Stimulated activated memory B cell treated with anti-CD40 and anti-IgM and Interleukin-4, amounts not matched to agents 10 μg/mL and 1 μg/mL and 100 μg/mL, for 72 hours (primary cell): ENCODE measurements around the gene NPHP4.

Experiments used
- ATAC-seq: fragments of 150-1000 bp; cut with Tn5 transposase; 2 replicates; pipeline ENCODE4 v1.10.0; 2021
- H3K27ac Mint-ChIP-seq: one replicate; pipeline ENCODE4 v1.8.0; 2022; ENCODE audit warnings: mild to moderate bottlenecking, mixed read lengths
- H3K27me3 Mint-ChIP-seq: one replicate; pipeline ENCODE4 v1.8.0; 2022; ENCODE audit warnings: mixed read lengths
- H3K36me3 Mint-ChIP-seq: one replicate; pipeline ENCODE4 v1.8.0; 2022; ENCODE audit warnings: mixed read lengths
- H3K4me1 Mint-ChIP-seq: one replicate; pipeline ENCODE4 v1.8.0; 2022; ENCODE audit warnings: mixed read lengths
- H3K4me3 Mint-ChIP-seq: one replicate; pipeline ENCODE4 v1.8.0; 2022; ENCODE audit warnings: mild to moderate bottlenecking, moderate library complexity, mixed read lengths
- H3K9me3 Mint-ChIP-seq: one replicate; pipeline ENCODE4 v1.8.0; 2022; ENCODE audit warnings: mixed read lengths

NPHP4 gene

GRCh38 chr1:5976231-5976630 lies 16.0 kb downstream of the NPHP4 start:
- Mint-ChIP-seq H3K4me3 (no peak overlapping the region), H3K36me3 (peaks cover 10% of the 10 kb centered on the region), H3K9me3 (no peaks in the 10 kb centered on the region), H3K27me3 (no peaks in the 10 kb centered on the region), H3K27ac (no peak overlapping the region), H3K4me1 (peaks cover 11% of the 10 kb centered on the region)
- no peak for ATAC-seq

GRCh38 chr1:5975133-5975880 lies 16.9 kb downstream of the NPHP4 start:
- peaks cover 12% of the 10 kb centered on the region for H3K36me3 Mint-ChIP-seq
- H3K9me3 Mint-ChIP-seq = no peaks in the 10 kb centered on the region
- H3K4me3 Mint-ChIP-seq = no peak overlapping the region
- no peak overlapping the region for H3K27ac Mint-ChIP-seq
- no peaks in the 10 kb centered on the region for H3K27me3 Mint-ChIP-seq
- peak; percentile 35 for ATAC-seq
- peaks cover 2% of the 10 kb centered on the region for H3K4me1 Mint-ChIP-seq

DNA sequence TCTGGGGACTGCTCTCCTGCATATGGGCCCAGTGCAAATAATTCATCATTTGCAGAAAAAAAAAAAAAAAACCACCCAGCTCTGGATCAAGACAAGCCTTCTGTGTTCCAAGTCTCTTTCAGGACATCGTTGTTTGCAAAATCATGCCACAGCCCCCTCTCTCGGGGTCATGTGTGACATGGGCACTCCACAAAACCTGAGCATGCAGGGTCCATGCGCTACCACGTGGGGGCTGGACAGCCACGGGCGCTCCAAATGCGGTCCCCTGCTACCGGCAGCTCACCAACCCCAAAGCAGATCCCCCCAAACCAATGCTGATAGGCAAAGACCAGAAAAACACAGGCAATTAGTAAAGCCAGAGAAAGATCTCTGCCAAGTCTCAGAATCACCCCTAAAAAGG lies 17.6 kb downstream of the NPHP4 start:
- H3K9me3 Mint-ChIP-seq = no peaks in the 10 kb centered on the region
- no peaks in the 10 kb centered on the region for H3K4me1 Mint-ChIP-seq
- no peak for ATAC-seq
- H3K4me3 Mint-ChIP-seq = no peak overlapping the region
- peaks cover 13% of the 10 kb centered on the region for H3K36me3 Mint-ChIP-seq
- no peak overlapping the region for H3K27ac Mint-ChIP-seq
- H3K27me3 Mint-ChIP-seq = no peaks in the 10 kb centered on the region

- Mint-ChIP-seq H3K36me3 (peaks cover 13% of the 10 kb centered on the region), H3K9me3 (no peaks in the 10 kb centered on the region), H3K4me3 (no peak overlapping the region), H3K27ac (no peak overlapping the region), H3K27me3 (no peaks in the 10 kb centered on the region), H3K4me1 (no peaks in the 10 kb centered on the region)
- ATAC-seq = no peak
Observed at GRCh38 chr1:5973771-5974170, 18.5 kb downstream of the NPHP4 start.

DNA sequence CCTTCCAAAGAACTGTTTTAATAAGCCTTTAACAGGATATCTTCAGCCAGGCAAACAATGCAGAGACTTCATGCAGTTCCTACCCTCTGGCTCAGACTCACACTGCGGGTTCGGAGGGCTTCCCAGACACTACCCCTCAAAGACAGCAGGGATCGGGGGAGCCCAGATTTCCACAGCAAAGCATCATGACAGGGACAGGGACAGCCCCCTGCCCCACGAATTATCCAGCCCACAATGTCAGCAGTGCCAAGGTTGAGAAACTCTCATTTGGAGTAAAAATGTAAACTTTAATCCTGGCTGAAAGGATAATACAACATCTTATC lies 20.1 kb downstream of the NPHP4 start:
- no peak for ATAC-seq
- Mint-ChIP-seq H3K36me3 (peaks cover 22% of the 10 kb centered on the region), H3K27me3 (no peaks in the 10 kb centered on the region), H3K4me3 (no peak overlapping the region), H3K4me1 (no peaks in the 10 kb centered on the region), H3K27ac (no peak overlapping the region), H3K9me3 (no peaks in the 10 kb centered on the region)

GRCh38 chr1:5971471-5972197 lies 20.6 kb downstream of the NPHP4 start:
- Mint-ChIP-seq H3K36me3 (peaks cover 22% of the 10 kb centered on the region), H3K9me3 (no peaks in the 10 kb centered on the region), H3K27me3 (no peaks in the 10 kb centered on the region), H3K27ac (no peak overlapping the region), H3K4me1 (no peaks in the 10 kb centered on the region), H3K4me3 (no peak overlapping the region)
- ATAC-seq = no peak

GRCh38 chr1:5970610-5971273 lies 21.5 kb downstream of the NPHP4 start:
- H3K4me3 Mint-ChIP-seq = no peak overlapping the region
- no peaks in the 10 kb centered on the region for H3K27me3 Mint-ChIP-seq
- H3K9me3 Mint-ChIP-seq = no peaks in the 10 kb centered on the region
- no peaks in the 10 kb centered on the region for H3K4me1 Mint-ChIP-seq
- ATAC-seq = no peak
- no peak overlapping the region for H3K27ac Mint-ChIP-seq
- H3K36me3 Mint-ChIP-seq = peaks cover 31% of the 10 kb centered on the region

- ATAC-seq = no peak
- no peaks in the 10 kb centered on the region for H3K4me1 Mint-ChIP-seq
- no peak overlapping the region for H3K4me3 Mint-ChIP-seq
- no peaks in the 10 kb centered on the region for H3K27me3 Mint-ChIP-seq
- peaks cover 34% of the 10 kb centered on the region for H3K36me3 Mint-ChIP-seq
- H3K9me3 Mint-ChIP-seq = no peaks in the 10 kb centered on the region
- no peak overlapping the region for H3K27ac Mint-ChIP-seq
Observed at GRCh38 chr1:5969168-5969567, 23.1 kb downstream of the NPHP4 start.

DNA sequence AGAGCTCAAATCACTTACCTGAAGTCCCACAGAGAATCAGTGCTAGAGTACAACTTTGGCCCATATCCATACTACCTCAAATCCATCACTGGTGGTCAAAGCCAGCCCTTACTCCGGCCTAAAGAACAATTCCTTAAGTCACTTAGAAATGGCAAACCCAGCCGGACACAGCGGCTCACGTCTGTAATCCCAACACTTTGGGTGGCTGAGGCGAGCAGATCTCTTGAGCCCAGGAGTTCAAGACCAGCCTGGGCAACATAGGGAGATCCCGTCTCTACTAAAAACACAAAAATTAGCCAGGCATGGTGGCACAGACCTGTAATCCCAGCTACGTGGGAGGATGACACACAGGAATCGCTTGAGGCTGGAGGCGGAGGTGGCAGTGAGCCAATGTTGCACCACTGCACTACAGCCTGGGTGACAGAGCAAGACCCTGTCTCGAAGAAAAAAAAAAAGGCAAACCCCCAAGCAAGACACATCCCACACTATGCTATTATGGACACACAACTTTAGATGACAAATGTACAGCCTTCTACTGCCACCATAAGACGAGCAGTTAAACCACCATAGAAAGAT lies 24.0 kb downstream of the NPHP4 start:
- H3K4me1 Mint-ChIP-seq = no peaks in the 10 kb centered on the region
- H3K9me3 Mint-ChIP-seq = no peaks in the 10 kb centered on the region
- no peaks in the 10 kb centered on the region for H3K27me3 Mint-ChIP-seq
- no peak for ATAC-seq
- peaks cover 34% of the 10 kb centered on the region for H3K36me3 Mint-ChIP-seq
- H3K27ac Mint-ChIP-seq = no peak overlapping the region
- H3K4me3 Mint-ChIP-seq = no peak overlapping the region

GRCh38 chr1:5967351-5968160 lies 24.7 kb downstream of the NPHP4 start:
- Mint-ChIP-seq H3K4me3 (no peak overlapping the region), H3K36me3 (peaks cover 34% of the 10 kb centered on the region), H3K9me3 (no peaks in the 10 kb centered on the region), H3K27ac (no peak overlapping the region), H3K4me1 (no peaks in the 10 kb centered on the region), H3K27me3 (no peaks in the 10 kb centered on the region)
- ATAC-seq = no peak

DNA sequence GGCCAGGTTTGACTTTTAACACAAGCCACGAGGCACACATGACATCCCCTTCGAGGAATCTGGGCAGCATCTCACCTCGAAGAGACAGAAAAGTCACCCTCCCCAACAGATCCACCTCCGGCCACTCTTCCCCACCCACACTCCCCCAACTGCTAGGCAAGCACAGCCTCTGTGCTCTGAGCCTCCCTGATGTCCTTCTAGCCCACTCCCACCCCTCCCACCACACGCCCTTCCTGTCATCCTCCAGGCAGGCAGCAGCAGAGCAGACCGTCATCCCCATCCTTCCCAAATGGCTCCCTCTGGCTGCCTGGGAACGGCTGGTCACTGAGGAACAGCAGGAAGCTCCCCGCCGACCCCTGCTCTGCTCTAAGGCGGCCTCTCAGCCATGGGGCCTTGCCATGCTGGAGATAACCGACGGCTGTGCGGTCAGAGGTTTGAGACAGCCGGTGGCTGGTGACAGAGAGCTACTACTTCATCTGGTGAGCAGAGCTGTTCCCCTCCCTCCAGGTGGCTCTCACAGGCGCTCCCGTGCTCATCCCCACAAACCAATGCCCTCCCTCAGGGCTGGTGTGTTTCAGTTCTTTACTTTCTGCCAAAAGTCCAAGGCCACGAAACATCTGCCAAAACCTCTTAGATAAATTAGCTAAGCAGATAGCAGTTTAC lies 25.6 kb downstream of the NPHP4 start:
- Mint-ChIP-seq H3K4me1 (no peaks in the 10 kb centered on the region), H3K27me3 (no peaks in the 10 kb centered on the region), H3K36me3 (peaks cover 36% of the 10 kb centered on the region), H3K27ac (no peak overlapping the region), H3K4me3 (no peak overlapping the region), H3K9me3 (no peaks in the 10 kb centered on the region)
- no peak for ATAC-seq

DNA sequence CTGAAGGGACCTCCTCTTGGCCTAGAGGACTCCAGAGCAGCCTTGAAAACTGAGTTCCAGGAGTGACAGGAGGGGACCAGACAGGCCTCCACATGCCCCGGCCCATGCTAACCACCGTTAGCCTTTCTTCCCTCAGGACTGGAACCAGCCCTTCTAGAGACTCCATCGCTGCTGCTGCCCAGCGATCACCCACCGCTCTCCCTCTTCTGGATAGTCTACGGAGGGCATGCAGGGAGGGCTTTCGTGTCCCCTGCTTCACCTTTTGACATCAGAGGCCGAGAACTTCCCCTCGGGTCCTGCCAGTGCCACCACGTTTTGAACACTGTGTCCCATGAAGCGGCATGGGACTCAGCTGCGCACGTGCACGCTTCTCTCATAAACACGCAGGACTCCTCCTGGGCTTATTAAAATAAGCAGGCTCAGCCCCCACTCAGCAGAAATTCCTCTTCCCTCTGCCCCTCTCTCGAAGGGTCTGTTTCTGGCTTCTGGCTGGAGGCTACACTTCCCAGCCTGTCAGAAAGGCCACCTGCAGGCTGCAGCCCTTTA lies 26.6 kb downstream of the NPHP4 start:
- H3K4me3 Mint-ChIP-seq = no peak overlapping the region
- H3K27me3 Mint-ChIP-seq = no peaks in the 10 kb centered on the region
- no peak for ATAC-seq
- no peak overlapping the region for H3K27ac Mint-ChIP-seq
- H3K36me3 Mint-ChIP-seq = peaks cover 46% of the 10 kb centered on the region
- H3K9me3 Mint-ChIP-seq = no peaks in the 10 kb centered on the region
- H3K4me1 Mint-ChIP-seq = no peaks in the 10 kb centered on the region

GRCh38 chr1:5962265-5963105 lies 29.7 kb downstream of the NPHP4 start:
- no peak for ATAC-seq
- Mint-ChIP-seq H3K9me3 (no peaks in the 10 kb centered on the region), H3K27me3 (no peaks in the 10 kb centered on the region), H3K36me3 (peaks cover 44% of the 10 kb centered on the region), H3K4me1 (no peaks in the 10 kb centered on the region), H3K4me3 (no peak overlapping the region), H3K27ac (no peak overlapping the region)

- Mint-ChIP-seq H3K4me3 (no peak overlapping the region), H3K9me3 (no peaks in the 10 kb centered on the region), H3K36me3 (peaks cover 43% of the 10 kb centered on the region), H3K27me3 (no peaks in the 10 kb centered on the region), H3K27ac (no peak overlapping the region), H3K4me1 (no peaks in the 10 kb centered on the region)
- ATAC-seq = no peak
Observed at GRCh38 chr1:5961601-5962000, 30.6 kb downstream of the NPHP4 start.
